Smooth muscle cell (in vitro differentiated cells): ENCODE results near the gene EYS. TPM values are rescaled to one million over a fixed set of nuclear protein-coding genes. Genes with fewer than 3 reads are reported as not detected.

Experiments
- DNase-seq: peaks from one replicate; lab custom pipeline; 2025; ENCODE audit not compliant: unreplicated experiment; lab: John Stamatoyannopoulos, UW
- H2AFZ ChIP-seq: fragments of 200-600 bp; sonication (generic); 2 replicates; pipeline ENCODE4 v1.6.0; 2016; ENCODE audit warnings: antibody characterized with exemption, low read depth, mild to moderate bottlenecking
- H3F3A ChIP-seq: fragments of 200-600 bp; sonication (generic); 2 replicates; pipeline ENCODE4 v1.6.0; 2017; ENCODE audit warnings: antibody characterized with exemption, low read depth
- H3K27ac ChIP-seq: fragments of 200-600 bp; sonication (generic); 2 replicates; pipeline ENCODE4 v1.5.1; 2016; ENCODE audit warnings: low read depth, mild to moderate bottlenecking
- H3K27me3 ChIP-seq: fragments of 200-600 bp; sonication (generic); 2 replicates; pipeline ENCODE4 v1.6.1; 2016; ENCODE audit warnings: low read depth, mild to moderate bottlenecking
- H3K36me3 ChIP-seq: fragments of 200-600 bp; sonication (generic); 2 replicates; pipeline ENCODE4 v1.5.1; 2016; ENCODE audit warnings: low read depth
- H3K4me1 ChIP-seq: fragments of 200-600 bp; sonication (generic); 2 replicates; pipeline ENCODE4 v1.5.1; 2016; ENCODE audit warnings: low read depth
- H3K4me2 ChIP-seq: fragments of 200-600 bp; sonication (generic); 2 replicates; pipeline ENCODE4 v1.6.0; 2016; ENCODE audit warnings: mild to moderate bottlenecking
- H3K4me3 ChIP-seq: fragments of 200-600 bp; sonication (generic); 2 replicates; pipeline ENCODE4 v1.5.1; 2016; ENCODE audit warnings: mild to moderate bottlenecking
- H3K79me2 ChIP-seq: fragments of 200-600 bp; sonication (generic); 2 replicates; pipeline ENCODE4 v1.6.0; 2016; ENCODE audit warnings: low read depth, mild to moderate bottlenecking
- H3K9ac ChIP-seq: fragments of 200-600 bp; sonication (generic); 2 replicates; pipeline ENCODE4 v1.6.0; 2016; ENCODE audit warnings: low read depth
- H3K9me3 ChIP-seq: fragments of 200-600 bp; sonication (generic); replicated peaks from 2 replicates; pipeline ENCODE4 v1.5.1; 2016; ENCODE audit warnings: low read depth
- H4K20me1 ChIP-seq: fragments of 200-600 bp; sonication (generic); 2 replicates; pipeline ENCODE4 v1.6.0; 2016; ENCODE audit warnings: low read depth
- CTCF ChIP-seq: fragments of 200-600 bp; sonication (generic); IDR thresholded peaks from 2 replicates; pipeline ENCODE4 v1.5.1; 2017; ENCODE audit warnings: borderline replicate concordance, mild to moderate bottlenecking, antibody characterized with exemption; ENCODE audit not compliant: insufficient read depth, poor library complexity, severe bottlenecking
- WGBS: methylation state at CpG from one replicate; pipeline ENCODE4 v1.1.7; 2016; ENCODE audit warnings: low lambda C conversion rate; 5-methylcytosine and 5-hydroxymethylcytosine counted together
- polyA plus RNA-seq: library from polyadenylated mRNA; unstranded; fragments of >200 nt; fragmentation: Nextera tagmentation; extraction: Ambion mirVana; gene quantifications from 2 replicates; pipeline ENCODE4 v1.2.1, GENCODE V29; 2016
- total RNA-seq: library from RNA; depleted of rRNA; stranded (reverse); fragments of >200 nt; gene quantifications from 2 replicates; pipeline ENCODE4 v1.2.3, GENCODE V29; 2014

Gene EYS
- total and polyA plus RNA-seq, 2 experiments from 2014 or later = 0.07 to 0.18 TPM

GRCh38 chr6:63919556-63920110 lies 1787.4 kb downstream of the EYS start:
- no peak overlapping the region for H3K4me3 ChIP-seq
- H3K27ac ChIP-seq = no peak overlapping the region
- 84% methylated on average over 7 of the region's 7 CpGs for WGBS
- H3K27me3 ChIP-seq = no peaks in the 10 kb centered on the region
- H3K9me3 ChIP-seq = no peaks in the 10 kb centered on the region
- H3K4me1 ChIP-seq = peaks cover 8% of the 10 kb centered on the region
- no peak overlapping the region for H3K4me2 ChIP-seq
- no peaks in the 10 kb centered on the region for H4K20me1 ChIP-seq
- H3K9ac ChIP-seq = no peak overlapping the region
- no peak for TF ChIP-seq CTCF
- no peaks in the 10 kb centered on the region for H3K36me3 ChIP-seq
- no peak for DNase-seq
- no peaks in the 10 kb centered on the region for H3K79me2 ChIP-seq
- no peaks in the 10 kb centered on the region for H3F3A ChIP-seq
- no peak overlapping the region for H2AFZ ChIP-seq

GRCh38 chr6:63912887-63913286 lies 1794.1 kb downstream of the EYS start:
- Histone ChIP-seq H3K9ac (no peak overlapping the region), H3K4me2 (no peak overlapping the region), H4K20me1 (no peaks in the 10 kb centered on the region), H3K9me3 (no peaks in the 10 kb centered on the region), H3K4me3 (no peak overlapping the region), H3K79me2 (no peaks in the 10 kb centered on the region), H2AFZ (peak overlapping the region; percentile 71), H3K27ac (no peak overlapping the region), H3K36me3 (no peaks in the 10 kb centered on the region), H3K4me1 (peaks cover 3% of the 10 kb centered on the region), H3K27me3 (no peaks in the 10 kb centered on the region), H3F3A (no peaks in the 10 kb centered on the region)
- no peak for DNase-seq
- WGBS = 28% methylated on average over 1 of the region's 1 CpG
- no peak for TF ChIP-seq CTCF

- WGBS = 69% methylated on average over 2 of the region's 2 CpGs
These were observed 1796.0 kb downstream of the EYS start for GRCh38 chr6:63910863-63911551.

More at GRCh38 chr6:63910863-63911551, 1796.0 kb downstream of the EYS start:
- Histone ChIP-seq H3K36me3 (no peaks in the 10 kb centered on the region), H3K27me3 (no peaks in the 10 kb centered on the region), H3K79me2 (no peaks in the 10 kb centered on the region), H3F3A (no peaks in the 10 kb centered on the region), H4K20me1 (no peaks in the 10 kb centered on the region), H2AFZ (no peak overlapping the region), H3K4me3 (no peak overlapping the region), H3K4me2 (no peak overlapping the region), H3K4me1 (no peaks in the 10 kb centered on the region), H3K9ac (no peak overlapping the region), H3K9me3 (no peaks in the 10 kb centered on the region), H3K27ac (no peak overlapping the region)
- no peak for DNase-seq
- TF ChIP-seq CTCF = no peak
